Peyer's patch (tissue), 4 donors: Measurements from ENCODE around the gene BIRC2.

Experiments
- POLR2A ChIP-seq, 2 donors: fragments of 450-650 bp; IDR thresholded peaks; one replicate each; pipeline ENCODE4 v1.5.1; 2017; ENCODE audit warnings: antibody characterized with exemption in 2 of 2, mild to moderate bottlenecking in 2 of 2, moderate library complexity in 2 of 2
- TF ChIP-seq, protein P1 (sequence below), 6 experiments: fragments of 450-650 bp in 4 of 6; fragments of 200-600 bp in 2 of 6; sonication (generic) in 1 of 6; IDR thresholded peaks; one replicate each; pipeline ENCODE4 v1.5.1; 2017 to 2019; ENCODE audit warnings: antibody characterized with exemption in 6 of 6, mild to moderate bottlenecking in 3 of 6, moderate library complexity in 1 of 6

DNA sequence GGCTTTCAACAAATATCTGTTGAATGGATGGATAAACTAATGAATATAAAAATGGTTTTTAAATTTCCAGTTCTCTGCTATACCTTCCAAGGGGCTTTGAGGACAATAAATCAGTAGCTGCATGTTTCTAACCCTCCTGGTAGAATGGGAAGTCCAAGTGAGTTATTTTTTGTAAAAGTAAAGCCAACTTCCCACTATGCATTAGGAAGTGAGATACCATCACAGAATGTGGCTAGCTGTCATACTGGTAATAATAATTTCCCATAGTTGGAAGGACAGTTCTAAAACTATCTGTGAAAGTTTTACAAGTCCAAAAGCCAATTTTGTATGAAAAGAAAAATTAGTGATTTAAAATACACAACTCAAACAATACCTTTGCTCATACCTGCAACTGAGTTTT lies 55.5 kb downstream of the BIRC2 start:
- TF ChIP-seq, protein P1, sequence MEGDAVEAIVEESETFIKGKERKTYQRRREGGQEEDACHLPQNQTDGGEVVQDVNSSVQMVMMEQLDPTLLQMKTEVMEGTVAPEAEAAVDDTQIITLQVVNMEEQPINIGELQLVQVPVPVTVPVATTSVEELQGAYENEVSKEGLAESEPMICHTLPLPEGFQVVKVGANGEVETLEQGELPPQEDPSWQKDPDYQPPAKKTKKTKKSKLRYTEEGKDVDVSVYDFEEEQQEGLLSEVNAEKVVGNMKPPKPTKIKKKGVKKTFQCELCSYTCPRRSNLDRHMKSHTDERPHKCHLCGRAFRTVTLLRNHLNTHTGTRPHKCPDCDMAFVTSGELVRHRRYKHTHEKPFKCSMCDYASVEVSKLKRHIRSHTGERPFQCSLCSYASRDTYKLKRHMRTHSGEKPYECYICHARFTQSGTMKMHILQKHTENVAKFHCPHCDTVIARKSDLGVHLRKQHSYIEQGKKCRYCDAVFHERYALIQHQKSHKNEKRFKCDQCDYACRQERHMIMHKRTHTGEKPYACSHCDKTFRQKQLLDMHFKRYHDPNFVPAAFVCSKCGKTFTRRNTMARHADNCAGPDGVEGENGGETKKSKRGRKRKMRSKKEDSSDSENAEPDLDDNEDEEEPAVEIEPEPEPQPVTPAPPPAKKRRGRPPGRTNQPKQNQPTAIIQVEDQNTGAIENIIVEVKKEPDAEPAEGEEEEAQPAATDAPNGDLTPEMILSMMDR (IDR thresholded peaks at IDR 0.05): no peak
- no peak for TF ChIP-seq POLR2A (IDR thresholded peaks at IDR 0.05)
